ENCODE measurements around the gene LOC101059915.

DNA sequence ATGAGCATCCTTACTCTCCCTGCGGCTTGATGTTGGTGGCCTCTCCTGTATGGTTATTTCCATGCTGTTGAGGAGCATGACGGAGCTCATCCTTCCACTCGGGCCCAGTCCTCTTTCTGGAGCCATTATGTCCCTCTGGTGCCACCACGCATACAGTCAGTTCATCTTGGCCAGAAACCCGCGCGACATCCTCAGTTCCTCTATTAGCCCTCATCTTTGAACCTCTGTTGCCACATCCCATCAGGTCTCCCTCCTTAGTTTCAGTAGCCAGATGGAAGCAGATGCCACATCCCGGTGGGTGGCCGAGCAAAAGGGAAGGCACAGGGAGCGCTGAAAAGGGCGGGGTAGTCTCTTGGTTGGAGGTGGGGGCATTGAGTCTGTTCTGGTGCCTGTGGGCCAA lies 4.6 kb downstream of the LOC101059915 start:
- TF ChIP-seq, protein P1, sequence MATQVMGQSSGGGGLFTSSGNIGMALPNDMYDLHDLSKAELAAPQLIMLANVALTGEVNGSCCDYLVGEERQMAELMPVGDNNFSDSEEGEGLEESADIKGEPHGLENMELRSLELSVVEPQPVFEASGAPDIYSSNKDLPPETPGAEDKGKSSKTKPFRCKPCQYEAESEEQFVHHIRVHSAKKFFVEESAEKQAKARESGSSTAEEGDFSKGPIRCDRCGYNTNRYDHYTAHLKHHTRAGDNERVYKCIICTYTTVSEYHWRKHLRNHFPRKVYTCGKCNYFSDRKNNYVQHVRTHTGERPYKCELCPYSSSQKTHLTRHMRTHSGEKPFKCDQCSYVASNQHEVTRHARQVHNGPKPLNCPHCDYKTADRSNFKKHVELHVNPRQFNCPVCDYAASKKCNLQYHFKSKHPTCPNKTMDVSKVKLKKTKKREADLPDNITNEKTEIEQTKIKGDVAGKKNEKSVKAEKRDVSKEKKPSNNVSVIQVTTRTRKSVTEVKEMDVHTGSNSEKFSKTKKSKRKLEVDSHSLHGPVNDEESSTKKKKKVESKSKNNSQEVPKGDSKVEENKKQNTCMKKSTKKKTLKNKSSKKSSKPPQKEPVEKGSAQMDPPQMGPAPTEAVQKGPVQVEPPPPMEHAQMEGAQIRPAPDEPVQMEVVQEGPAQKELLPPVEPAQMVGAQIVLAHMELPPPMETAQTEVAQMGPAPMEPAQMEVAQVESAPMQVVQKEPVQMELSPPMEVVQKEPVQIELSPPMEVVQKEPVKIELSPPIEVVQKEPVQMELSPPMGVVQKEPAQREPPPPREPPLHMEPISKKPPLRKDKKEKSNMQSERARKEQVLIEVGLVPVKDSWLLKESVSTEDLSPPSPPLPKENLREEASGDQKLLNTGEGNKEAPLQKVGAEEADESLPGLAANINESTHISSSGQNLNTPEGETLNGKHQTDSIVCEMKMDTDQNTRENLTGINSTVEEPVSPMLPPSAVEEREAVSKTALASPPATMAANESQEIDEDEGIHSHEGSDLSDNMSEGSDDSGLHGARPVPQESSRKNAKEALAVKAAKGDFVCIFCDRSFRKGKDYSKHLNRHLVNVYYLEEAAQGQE (IDR thresholded peaks at IDR 0.05; ENCODE audit: borderline replicate concordance): no peak
- TF ChIP-seq RAD21 (conservative IDR thresholded peaks at IDR 0.05) (no peak), POLR2AphosphoS5 (IDR thresholded peaks at IDR 0.05) (no peak), EZH2 (IDR thresholded peaks at IDR 0.05; ENCODE audit: borderline replicate concordance, insufficient read depth, low read length, poor library complexity, severe bottlenecking) (no peak)
- TF ChIP-seq, protein P2, sequence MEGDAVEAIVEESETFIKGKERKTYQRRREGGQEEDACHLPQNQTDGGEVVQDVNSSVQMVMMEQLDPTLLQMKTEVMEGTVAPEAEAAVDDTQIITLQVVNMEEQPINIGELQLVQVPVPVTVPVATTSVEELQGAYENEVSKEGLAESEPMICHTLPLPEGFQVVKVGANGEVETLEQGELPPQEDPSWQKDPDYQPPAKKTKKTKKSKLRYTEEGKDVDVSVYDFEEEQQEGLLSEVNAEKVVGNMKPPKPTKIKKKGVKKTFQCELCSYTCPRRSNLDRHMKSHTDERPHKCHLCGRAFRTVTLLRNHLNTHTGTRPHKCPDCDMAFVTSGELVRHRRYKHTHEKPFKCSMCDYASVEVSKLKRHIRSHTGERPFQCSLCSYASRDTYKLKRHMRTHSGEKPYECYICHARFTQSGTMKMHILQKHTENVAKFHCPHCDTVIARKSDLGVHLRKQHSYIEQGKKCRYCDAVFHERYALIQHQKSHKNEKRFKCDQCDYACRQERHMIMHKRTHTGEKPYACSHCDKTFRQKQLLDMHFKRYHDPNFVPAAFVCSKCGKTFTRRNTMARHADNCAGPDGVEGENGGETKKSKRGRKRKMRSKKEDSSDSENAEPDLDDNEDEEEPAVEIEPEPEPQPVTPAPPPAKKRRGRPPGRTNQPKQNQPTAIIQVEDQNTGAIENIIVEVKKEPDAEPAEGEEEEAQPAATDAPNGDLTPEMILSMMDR (IDR thresholded peaks at IDR 0.05; ENCODE audit: poor library complexity, severe bottlenecking): no peak

All from neural cell (in vitro differentiated cells).